Ovary (tissue), 3 donors: Measurements from ENCODE around the gene CCDC178.

Experiments
- CTCF ChIP-seq, 3 donors: fragments of 450-650 bp in 2 of 3; fragments of 200-600 bp in 1 of 3; IDR thresholded peaks; one replicate each; pipeline versions ENCODE4 v1.5.1 to v1.8.0; 2016 to 2022; ENCODE audit warnings: antibody characterized with exemption in 3 of 3, mild to moderate bottlenecking in 1 of 3
- POLR2A ChIP-seq: fragments of 450-650 bp; IDR thresholded peaks from one replicate; pipeline ENCODE4 v1.6.1; 2017; ENCODE audit warnings: antibody characterized with exemption, mild to moderate bottlenecking, moderate library complexity
- donor health status: DM: no; HTN: no; CAD: no.

- TF ChIP-seq CTCF (IDR thresholded peaks at IDR 0.05) (no peak), POLR2A (no peak)
Measured at GRCh38 chr18:33123862-33124518, 316.5 kb downstream of the CCDC178 start.
